ENCODE measurements around the gene AHSG. TPM values are rescaled to one million over a fixed set of nuclear protein-coding genes. Genes with fewer than 3 reads are reported as not detected.

AHSG gene
- total and polyA plus RNA-seq, 7 donors, result not detected

DNA sequence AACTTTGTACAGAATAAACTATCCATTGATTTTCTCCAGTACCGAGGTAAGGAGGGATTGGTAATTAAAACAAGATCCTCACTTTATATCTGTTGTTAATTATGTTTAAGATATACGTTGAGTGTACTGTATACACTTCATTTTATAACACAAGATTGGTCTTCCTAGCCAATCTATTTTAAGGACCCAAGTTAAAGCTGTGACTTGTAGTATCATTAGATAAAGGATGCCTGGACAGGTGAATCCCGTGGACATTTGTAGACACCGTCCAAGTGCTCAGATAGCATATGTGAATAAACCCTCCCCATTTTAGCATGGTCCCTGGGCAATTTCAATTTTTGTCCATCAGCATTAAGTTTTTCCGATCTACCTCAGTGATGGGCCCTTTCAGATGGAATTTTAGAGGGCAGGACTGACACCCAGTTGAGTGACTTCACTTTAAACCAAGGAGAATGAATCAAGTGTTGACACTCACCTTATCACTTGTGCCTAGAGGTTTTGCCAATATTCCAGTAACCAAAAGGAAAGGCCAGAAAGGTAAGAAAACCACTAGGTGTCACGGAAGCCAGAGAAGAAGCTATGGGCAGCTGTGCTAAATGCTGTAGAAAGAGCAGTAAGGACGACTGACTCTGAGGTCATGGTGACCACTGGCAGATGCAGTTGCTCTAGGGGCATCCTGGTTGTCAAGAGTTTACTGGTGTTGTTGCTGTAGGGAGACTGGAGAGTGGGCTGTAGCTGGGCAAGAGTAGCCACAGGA lies 9.2 kb downstream of the AHSG start:
- TF ChIP-seq, protein P1, sequence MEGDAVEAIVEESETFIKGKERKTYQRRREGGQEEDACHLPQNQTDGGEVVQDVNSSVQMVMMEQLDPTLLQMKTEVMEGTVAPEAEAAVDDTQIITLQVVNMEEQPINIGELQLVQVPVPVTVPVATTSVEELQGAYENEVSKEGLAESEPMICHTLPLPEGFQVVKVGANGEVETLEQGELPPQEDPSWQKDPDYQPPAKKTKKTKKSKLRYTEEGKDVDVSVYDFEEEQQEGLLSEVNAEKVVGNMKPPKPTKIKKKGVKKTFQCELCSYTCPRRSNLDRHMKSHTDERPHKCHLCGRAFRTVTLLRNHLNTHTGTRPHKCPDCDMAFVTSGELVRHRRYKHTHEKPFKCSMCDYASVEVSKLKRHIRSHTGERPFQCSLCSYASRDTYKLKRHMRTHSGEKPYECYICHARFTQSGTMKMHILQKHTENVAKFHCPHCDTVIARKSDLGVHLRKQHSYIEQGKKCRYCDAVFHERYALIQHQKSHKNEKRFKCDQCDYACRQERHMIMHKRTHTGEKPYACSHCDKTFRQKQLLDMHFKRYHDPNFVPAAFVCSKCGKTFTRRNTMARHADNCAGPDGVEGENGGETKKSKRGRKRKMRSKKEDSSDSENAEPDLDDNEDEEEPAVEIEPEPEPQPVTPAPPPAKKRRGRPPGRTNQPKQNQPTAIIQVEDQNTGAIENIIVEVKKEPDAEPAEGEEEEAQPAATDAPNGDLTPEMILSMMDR (IDR thresholded peaks at IDR 0.05), result no peak
- intact Hi-C loops (cut with DNase I), result loop anchor here in 1 of 2 donors (5.0 kb wide), 1 partner anchor 540 kb away; no protein-coding TSS in a partner anchor
- no peak for DNase-seq
- 68 to 80% (median 73%) methylated on average over 7 of the region's 7 CpGs for WGBS, 3 donors
- no peaks in the 10 kb centered on the region for H3K4me1 ChIP-seq
- H3K27ac ChIP-seq, result no peak overlapping the region
- peaks cover 0 to 21% (median 2%) of the 10 kb centered on the region in 3 donors for H3K27me3 ChIP-seq (ENCODE audit: insufficient read depth in 3 of 3, low read length in 2 of 3)
- H3K4me3 ChIP-seq, result no peak overlapping the region
- H3K36me3 ChIP-seq (ENCODE audit: insufficient read depth in 1 of 2, low read depth in 1 of 2), result no peaks in the 10 kb centered on the region
- H3K9me3 ChIP-seq, result no peaks in the 10 kb centered on the region
- ATAC-seq, result no peak

DNA sequence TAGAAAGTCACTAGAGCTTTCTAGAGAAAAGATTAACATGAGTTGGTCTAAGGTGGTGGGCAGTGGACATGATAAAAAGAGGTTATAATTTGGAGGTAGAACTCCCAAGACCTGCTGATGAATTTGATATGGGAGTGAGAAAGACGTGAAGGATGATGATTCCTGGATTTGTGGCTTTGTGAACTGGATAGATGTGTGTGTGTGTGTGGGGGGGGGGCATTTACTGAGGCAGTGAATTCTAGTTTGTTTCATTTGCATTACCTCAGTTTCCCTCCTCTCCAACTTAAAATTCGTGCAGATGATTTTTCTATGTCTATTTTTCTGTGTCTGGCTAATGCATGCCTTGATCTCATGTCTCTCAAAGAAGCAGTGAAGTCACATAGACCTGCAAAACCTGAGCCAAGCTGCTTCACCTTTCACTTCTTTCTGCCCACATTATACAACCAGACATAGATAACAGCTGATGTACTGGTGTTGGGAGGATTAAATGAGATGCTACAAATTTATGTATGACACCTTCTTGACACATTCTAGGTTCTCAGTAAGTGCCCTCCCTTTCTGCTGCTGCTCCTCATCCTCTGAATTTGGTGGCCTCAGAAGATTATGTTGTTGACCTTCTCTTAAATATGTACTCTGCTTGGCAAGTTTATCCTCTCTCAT lies 9.9 kb downstream of the AHSG start:
- no peak for ATAC-seq
- no peaks in the 10 kb centered on the region for H3K4me1 ChIP-seq
- TF ChIP-seq, protein P1 (IDR thresholded peaks at IDR 0.05), result no peak
- DNase-seq, result no peak
- 25 to 39% (median 34%) methylated on average over 2 of the region's 2 CpGs for WGBS, 3 donors
- intact Hi-C loops (cut with DNase I), result loop anchor here in 1 of 2 donors (5.0 kb wide), 1 partner anchor 540 kb away; no protein-coding TSS in a partner anchor
- no peaks in the 10 kb centered on the region for H3K36me3 ChIP-seq (ENCODE audit: insufficient read depth in 1 of 2, low read depth in 1 of 2)
- no peak overlapping the region for H3K27ac ChIP-seq
- H3K4me3 ChIP-seq, result no peak overlapping the region
- H3K9me3 ChIP-seq, result no peaks in the 10 kb centered on the region
- peaks cover 0 to 17% (median 2%) of the 10 kb centered on the region in 3 donors for H3K27me3 ChIP-seq (ENCODE audit: insufficient read depth in 3 of 3, low read length in 2 of 3)

DNA sequence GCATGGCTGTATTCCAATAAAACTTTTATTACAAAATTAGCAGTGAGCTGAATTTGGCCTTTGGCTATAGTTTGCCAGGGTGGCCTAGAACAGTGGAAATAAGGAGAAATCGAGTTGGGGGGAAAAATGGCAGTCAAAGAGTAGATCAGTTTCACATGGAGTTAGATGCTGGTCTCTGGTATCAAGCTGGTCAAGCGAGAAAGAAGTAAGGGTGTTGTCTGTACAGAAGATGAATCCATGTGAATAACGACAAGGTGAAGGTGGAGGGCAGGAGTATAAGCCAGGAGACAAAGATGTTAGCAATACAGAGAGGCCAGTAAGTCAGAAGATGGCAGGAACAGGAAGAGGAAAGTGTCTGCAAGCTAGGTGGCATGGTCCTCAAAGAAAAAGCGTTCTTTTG lies 11.7 kb downstream of the AHSG start:
- no peaks in the 10 kb centered on the region for H3K4me1 ChIP-seq
- H3K36me3 ChIP-seq (ENCODE audit: insufficient read depth in 1 of 2, low read depth in 1 of 2), result no peaks in the 10 kb centered on the region
- 73 to 79% (median 78%) methylated on average over 4 of the region's 4 CpGs for WGBS, 3 donors
- no peak for ATAC-seq
- TF ChIP-seq, protein P1 (IDR thresholded peaks at IDR 0.05), result no peak
- intact Hi-C loops (cut with DNase I), result loop anchor here in 1 of 2 donors (5.0 kb wide), 1 partner anchor 538 kb away; no protein-coding TSS in a partner anchor
- H3K27me3 ChIP-seq (ENCODE audit: insufficient read depth in 3 of 3, low read length in 2 of 3), result peaks cover 0 to 5% (median 2%) of the 10 kb centered on the region in 3 donors
- no peak overlapping the region for H3K4me3 ChIP-seq
- H3K27ac ChIP-seq, result no peak overlapping the region
- no peaks in the 10 kb centered on the region for H3K9me3 ChIP-seq
- no peak for DNase-seq

DNA sequence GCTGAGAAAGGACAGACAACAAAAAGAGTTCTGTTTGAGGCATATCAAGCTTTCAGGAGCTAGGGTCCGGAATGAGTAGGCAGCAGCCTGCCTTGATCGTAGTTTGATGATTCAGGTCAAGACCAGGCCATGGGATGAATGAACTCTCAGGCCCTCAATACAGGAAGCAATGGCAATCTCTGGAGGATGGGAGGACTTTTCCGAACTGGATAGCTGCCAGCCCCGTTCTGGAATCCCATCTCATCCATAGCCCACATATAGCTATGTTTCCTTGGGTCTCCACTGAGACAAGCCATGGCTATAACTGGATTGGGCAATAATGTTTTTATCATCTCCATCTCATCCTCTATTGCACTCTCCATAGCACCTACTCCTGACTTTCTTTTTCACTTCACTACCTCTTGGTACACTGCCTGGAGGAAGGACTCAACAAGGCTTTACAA lies 12.8 kb downstream of the AHSG start:
- Histone ChIP-seq H3K27ac (no peak overlapping the region), H3K27me3 (ENCODE audit: insufficient read depth in 3 of 3, low read length in 2 of 3) (peaks cover 0 to 7% (median 2%) of the 10 kb centered on the region in 3 donors), H3K36me3 (ENCODE audit: insufficient read depth in 1 of 2, low read depth in 1 of 2) (no peaks in the 10 kb centered on the region), H3K4me1 (no peaks in the 10 kb centered on the region), H3K4me3 (no peak overlapping the region), H3K9me3 (no peaks in the 10 kb centered on the region)
- intact Hi-C loops (cut with DNase I), result no loop called here
- no peak for DNase-seq
- ATAC-seq, result no peak
- TF ChIP-seq, protein P1 (IDR thresholded peaks at IDR 0.05), result no peak
- 58 to 79% (median 60%) methylated on average over 4 of the region's 4 CpGs for WGBS, 3 donors
